ENCODE measurements around the gene TAF4B.

- no peak for TF ChIP-seq CTCF (IDR thresholded peaks at IDR 0.05; ENCODE audit: insufficient read depth, low read length, poor library complexity, severe bottlenecking)
- TF ChIP-seq EZH2phosphoT487 (conservative IDR thresholded peaks at IDR 0.05; ENCODE audit: low read length) = no peak
Measured at GRCh38 chr18:26350961-26351360, 124.7 kb downstream of the TAF4B start.

Data from SU-DHL-6 (cell line).